Mammary epithelial cell (primary cell): ENCODE data around the gene NMRAL1.

Experiments
- EZH2 ChIP-seq: IDR thresholded peaks from 2 replicates; pipeline ENCODE4 v1.6.1; 2012; ENCODE audit warnings: low read length, inconsistent platforms, borderline replicate concordance
- TF ChIP-seq, protein P1 (sequence below), 2 donors: IDR thresholded peaks in 1 of 2; conservative IDR thresholded peaks in 1 of 2; 2 replicates each; pipeline ENCODE4 v1.5.1; 2011 to 2012; ENCODE audit warnings: inconsistent platforms in 2 of 2, low read length in 2 of 2, mild to moderate bottlenecking in 2 of 2, control low read depth in 1 of 2, low read depth in 1 of 2; ENCODE audit not compliant: insufficient read depth in 1 of 2; ENCODE audit errors: extremely low read depth in 1 of 2

DNA sequence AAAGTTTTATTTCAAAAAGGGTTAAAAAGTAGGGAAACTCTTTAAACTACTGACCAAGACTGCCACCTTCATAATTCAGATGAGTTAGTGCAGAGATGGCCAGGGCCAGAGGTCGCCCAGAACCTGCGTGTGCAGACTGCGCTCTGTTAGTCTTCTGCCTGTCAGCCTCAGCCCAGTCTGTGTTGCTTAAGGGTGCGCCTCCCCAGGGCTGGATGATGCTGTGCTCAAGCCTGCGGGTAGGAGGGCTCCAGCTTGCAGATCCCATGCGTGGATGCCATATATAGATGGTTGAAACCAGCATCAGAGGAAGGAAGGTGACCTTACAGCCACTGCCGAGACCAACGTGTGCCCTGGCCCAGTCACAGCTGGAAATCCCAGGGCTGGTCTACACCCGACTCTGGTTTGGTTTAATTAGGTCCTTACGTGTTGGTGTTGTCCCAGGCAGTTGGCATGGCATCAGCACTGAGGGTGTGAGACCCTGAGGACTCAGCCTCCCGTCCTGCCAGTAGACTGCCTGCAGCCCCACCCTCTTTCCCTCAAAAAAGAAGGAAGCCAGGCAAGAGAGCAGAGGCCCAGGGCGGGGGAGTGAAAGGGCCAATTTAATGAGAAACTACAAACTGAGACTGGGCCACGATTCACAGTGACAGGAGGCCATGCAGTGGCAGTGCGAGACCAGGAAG, 36.5 kb upstream of the NMRAL1 start:
- TF ChIP-seq, protein P1, sequence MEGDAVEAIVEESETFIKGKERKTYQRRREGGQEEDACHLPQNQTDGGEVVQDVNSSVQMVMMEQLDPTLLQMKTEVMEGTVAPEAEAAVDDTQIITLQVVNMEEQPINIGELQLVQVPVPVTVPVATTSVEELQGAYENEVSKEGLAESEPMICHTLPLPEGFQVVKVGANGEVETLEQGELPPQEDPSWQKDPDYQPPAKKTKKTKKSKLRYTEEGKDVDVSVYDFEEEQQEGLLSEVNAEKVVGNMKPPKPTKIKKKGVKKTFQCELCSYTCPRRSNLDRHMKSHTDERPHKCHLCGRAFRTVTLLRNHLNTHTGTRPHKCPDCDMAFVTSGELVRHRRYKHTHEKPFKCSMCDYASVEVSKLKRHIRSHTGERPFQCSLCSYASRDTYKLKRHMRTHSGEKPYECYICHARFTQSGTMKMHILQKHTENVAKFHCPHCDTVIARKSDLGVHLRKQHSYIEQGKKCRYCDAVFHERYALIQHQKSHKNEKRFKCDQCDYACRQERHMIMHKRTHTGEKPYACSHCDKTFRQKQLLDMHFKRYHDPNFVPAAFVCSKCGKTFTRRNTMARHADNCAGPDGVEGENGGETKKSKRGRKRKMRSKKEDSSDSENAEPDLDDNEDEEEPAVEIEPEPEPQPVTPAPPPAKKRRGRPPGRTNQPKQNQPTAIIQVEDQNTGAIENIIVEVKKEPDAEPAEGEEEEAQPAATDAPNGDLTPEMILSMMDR (conservative IDR thresholded peaks at IDR 0.05 in 1 of 2, IDR thresholded peaks at IDR 0.05 in 1 of 2; ENCODE audit: extremely low read depth in 1 of 2, insufficient read depth in 1 of 2, low read depth in 1 of 2, low read length in 2 of 2), result no peak
- no peak for TF ChIP-seq EZH2
